Effector memory CD8-positive, alpha-beta T cell (primary cell): ENCODE data around the gene INSRR.

ENCODE experiments used
- ATAC-seq: fragments of 150-1000 bp; cut with Tn5 transposase; replicated peaks from 2 replicates; pipeline ENCODE4 v1.10.0; 2021; ENCODE audit warnings: mild to moderate bottlenecking, moderate library complexity
- DNase-seq, 3 experiments: peaks; one replicate each; pipeline ENCODE4 v3.0.0; 2021
- H3K27ac Mint-ChIP-seq, 2 donors: one replicate each; pipeline ENCODE4 v1.8.0; 2022; ENCODE audit warnings: mild to moderate bottlenecking in 2 of 2, mixed read lengths in 2 of 2, moderate library complexity in 2 of 2
- H3K27me3 Mint-ChIP-seq, 2 donors: one replicate each; pipeline ENCODE4 v1.8.0; 2022; ENCODE audit warnings: mixed read lengths in 2 of 2
- H3K36me3 Mint-ChIP-seq: one replicate; pipeline ENCODE4 v1.8.0; 2022; ENCODE audit warnings: mild to moderate bottlenecking, moderate library complexity, mixed read lengths; ENCODE audit not compliant: insufficient read depth
- H3K4me1 Mint-ChIP-seq, 2 donors: one replicate each; pipeline ENCODE4 v1.8.0; 2022; ENCODE audit warnings: low read depth in 2 of 2, mixed read lengths in 2 of 2
- H3K4me3 Mint-ChIP-seq, 2 donors: one replicate each; pipeline ENCODE4 v1.8.0; 2022; ENCODE audit warnings: mild to moderate bottlenecking in 2 of 2, mixed read lengths in 2 of 2, moderate library complexity in 2 of 2
- H3K9me3 Mint-ChIP-seq, 2 donors: one replicate each; pipeline ENCODE4 v1.8.0; 2022; ENCODE audit warnings: mixed read lengths in 2 of 2

The INSRR gene

GRCh38 chr1:156887734-156888133 is 28.8 kb upstream of the INSRR start:
- ATAC-seq (no peak), DNase-seq (no peak)
- H3K4me3 Mint-ChIP-seq, result no peak overlapping the region
- H3K9me3 Mint-ChIP-seq, result no peaks in the 10 kb centered on the region
- H3K36me3 Mint-ChIP-seq, result no peaks in the 10 kb centered on the region
- peaks cover 4 to 7% of the 10 kb centered on the region in 2 donors for H3K4me1 Mint-ChIP-seq
- H3K27me3 Mint-ChIP-seq, result peaks cover 59 to 80% of the 10 kb centered on the region in 2 donors
- H3K27ac Mint-ChIP-seq, result no peak overlapping the region

GRCh38 chr1:156887317-156887716 is 28.4 kb upstream of the INSRR start:
- H3K27ac Mint-ChIP-seq, result no peak overlapping the region
- ATAC-seq, result no peak

GRCh38 chr1:156886583-156887281 is 27.8 kb upstream of the INSRR start:
- DNase-seq, result no peak
- Mint-ChIP-seq H3K4me3 (no peak overlapping the region), H3K36me3 (no peaks in the 10 kb centered on the region), H3K9me3 (no peaks in the 10 kb centered on the region), H3K27ac (no peak overlapping the region), H3K4me1 (peaks cover 3 to 4% of the 10 kb centered on the region in 2 donors), H3K27me3 (peaks cover 63 to 82% of the 10 kb centered on the region in 2 donors)
- no peak for ATAC-seq

More at GRCh38 chr1:156887317-156887716, 28.4 kb upstream of the INSRR start:
- peaks cover 4 to 5% of the 10 kb centered on the region in 2 donors for H3K4me1 Mint-ChIP-seq
- peaks cover 60 to 81% of the 10 kb centered on the region in 2 donors for H3K27me3 Mint-ChIP-seq
- no peak for DNase-seq
- no peaks in the 10 kb centered on the region for H3K9me3 Mint-ChIP-seq
- H3K4me3 Mint-ChIP-seq, result no peak overlapping the region
- H3K36me3 Mint-ChIP-seq, result no peaks in the 10 kb centered on the region

GRCh38 chr1:156885880-156886355 is 27.0 kb upstream of the INSRR start:
- Mint-ChIP-seq H3K27ac (no peak overlapping the region), H3K4me1 (peaks cover 2 to 4% of the 10 kb centered on the region in 2 donors), H3K9me3 (no peaks in the 10 kb centered on the region), H3K36me3 (no peaks in the 10 kb centered on the region), H3K4me3 (no peak overlapping the region), H3K27me3 (peaks cover 63 to 82% of the 10 kb centered on the region in 2 donors)
- ATAC-seq, result no peak
- DNase-seq, result no peak

- no peaks in the 10 kb centered on the region for H3K9me3 Mint-ChIP-seq
- peaks cover 1 to 2% of the 10 kb centered on the region in 2 donors for H3K4me1 Mint-ChIP-seq
- ATAC-seq (no peak), DNase-seq (no peak)
- H3K36me3 Mint-ChIP-seq, result no peaks in the 10 kb centered on the region
- H3K27ac Mint-ChIP-seq, result no peak overlapping the region
- no peak overlapping the region for H3K4me3 Mint-ChIP-seq
- peaks cover 67 to 83% of the 10 kb centered on the region in 2 donors for H3K27me3 Mint-ChIP-seq
Measured at GRCh38 chr1:156885314-156885713, 26.4 kb upstream of the INSRR start.

GRCh38 chr1:156884560-156885184 is 25.8 kb upstream of the INSRR start:
- ATAC-seq, result no peak
- Mint-ChIP-seq H3K4me3 (no peak overlapping the region), H3K4me1 (no peaks in the 10 kb centered on the region), H3K36me3 (no peaks in the 10 kb centered on the region), H3K9me3 (no peaks in the 10 kb centered on the region), H3K27ac (no peak overlapping the region), H3K27me3 (peaks cover 65 to 89% of the 10 kb centered on the region in 2 donors)
- DNase-seq, result no peak

GRCh38 chr1:156883919-156884318 is 25.0 kb upstream of the INSRR start:
- Mint-ChIP-seq H3K9me3 (no peaks in the 10 kb centered on the region), H3K36me3 (peaks cover 2% of the 10 kb centered on the region), H3K27ac (no peak overlapping the region), H3K4me3 (no peak overlapping the region), H3K27me3 (peaks cover 61 to 88% of the 10 kb centered on the region in 2 donors), H3K4me1 (no peaks in the 10 kb centered on the region)
- ATAC-seq (no peak), DNase-seq (no peak)

GRCh38 chr1:156882543-156882942 is 23.6 kb upstream of the INSRR start:
- H3K36me3 Mint-ChIP-seq, result peaks cover 2% of the 10 kb centered on the region
- H3K27me3 Mint-ChIP-seq, result peaks cover 58 to 88% of the 10 kb centered on the region in 2 donors
- no peaks in the 10 kb centered on the region for H3K9me3 Mint-ChIP-seq
- ATAC-seq (no peak), DNase-seq (no peak)
- no peak overlapping the region for H3K4me3 Mint-ChIP-seq
- no peak overlapping the region for H3K27ac Mint-ChIP-seq
- H3K4me1 Mint-ChIP-seq, result no peaks in the 10 kb centered on the region

GRCh38 chr1:156881663-156882062 is 22.7 kb upstream of the INSRR start:
- Mint-ChIP-seq H3K27me3 (peaks cover 53 to 84% of the 10 kb centered on the region in 2 donors), H3K4me3 (no peak overlapping the region), H3K27ac (no peak overlapping the region), H3K9me3 (no peaks in the 10 kb centered on the region), H3K36me3 (peaks cover 2% of the 10 kb centered on the region), H3K4me1 (no peaks in the 10 kb centered on the region)
- ATAC-seq, result no peak
- no peak for DNase-seq

GRCh38 chr1:156881101-156881500 is 22.2 kb upstream of the INSRR start:
- Mint-ChIP-seq H3K4me1 (no peaks in the 10 kb centered on the region), H3K36me3 (peaks cover 2% of the 10 kb centered on the region), H3K27ac (no peak overlapping the region), H3K9me3 (no peaks in the 10 kb centered on the region), H3K4me3 (no peak overlapping the region), H3K27me3 (peaks cover 48 to 84% of the 10 kb centered on the region in 2 donors)
- ATAC-seq, result no peak
- DNase-seq, result no peak

- no peak for DNase-seq
- H3K9me3 Mint-ChIP-seq, result no peaks in the 10 kb centered on the region
- H3K27me3 Mint-ChIP-seq, result peaks cover 46 to 83% of the 10 kb centered on the region in 2 donors
- peaks cover 2% of the 10 kb centered on the region for H3K36me3 Mint-ChIP-seq
- no peak for ATAC-seq
- H3K27ac Mint-ChIP-seq, result no peak overlapping the region
- no peak overlapping the region for H3K4me3 Mint-ChIP-seq
- no peaks in the 10 kb centered on the region for H3K4me1 Mint-ChIP-seq
Measured at GRCh38 chr1:156880473-156880872, 21.6 kb upstream of the INSRR start.

GRCh38 chr1:156879876-156880275 is 21.0 kb upstream of the INSRR start:
- Mint-ChIP-seq H3K27me3 (peaks cover 50 to 89% of the 10 kb centered on the region in 2 donors), H3K4me1 (no peaks in the 10 kb centered on the region), H3K27ac (no peak overlapping the region), H3K36me3 (peaks cover 2% of the 10 kb centered on the region), H3K9me3 (no peaks in the 10 kb centered on the region), H3K4me3 (no peak overlapping the region)
- DNase-seq (no peak), ATAC-seq (no peak)

- Mint-ChIP-seq H3K9me3 (no peaks in the 10 kb centered on the region), H3K27ac (no peak overlapping the region), H3K4me3 (no peak overlapping the region), H3K27me3 (peaks cover 49 to 84% of the 10 kb centered on the region in 2 donors), H3K4me1 (no peaks in the 10 kb centered on the region), H3K36me3 (peaks cover 5% of the 10 kb centered on the region)
- no peak for DNase-seq
- ATAC-seq, result no peak
Measured at GRCh38 chr1:156877433-156878170, 18.7 kb upstream of the INSRR start.
